HG03060 (cell line): ENCODE data around the gene TLR3.
"Not testable (repeated sequence)": the region's sequence is repeated elsewhere in the genome, so short reads cannot be mapped to it uniquely, and the experiment has no call there.

Experiments used
- ATAC-seq: cut with Tn5 transposase; IDR thresholded peaks from one replicate; pipeline ENCODE4 v1.9.1; 2021; ENCODE audit warnings: low read depth, moderate number of reproducible peaks; ENCODE audit not compliant: unreplicated experiment

The TLR3 gene

GRCh38 chr4:186068581-186069348 lies at the start of gene TLR3:
Gene TLR3, plus strand, starts transcription at chr4:186069156. Its CDS starts 7,464 bp downstream, at chr4:186076620.
- ATAC-seq: no peak

DNA sequence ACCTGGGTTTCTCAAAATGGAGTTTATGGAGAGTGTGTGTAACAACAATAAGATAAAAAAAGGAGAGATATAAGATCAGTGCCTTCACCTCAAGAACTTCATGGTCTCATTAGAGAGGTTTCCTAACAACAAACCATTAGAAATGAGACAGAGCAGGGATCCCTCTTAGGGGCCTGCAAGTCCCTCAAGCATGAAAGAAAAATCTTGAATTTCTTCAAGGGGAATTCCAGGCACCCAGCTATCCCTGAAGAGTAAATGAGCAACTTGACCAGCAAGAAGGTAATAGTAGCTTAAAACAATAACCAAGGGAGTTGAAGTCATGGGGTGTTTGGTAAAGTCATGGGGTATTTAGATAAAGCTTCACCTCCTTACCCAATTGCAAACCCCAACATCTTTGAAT lies 49.7 kb upstream of the TLR3 start:
- ATAC-seq: no peak

DNA sequence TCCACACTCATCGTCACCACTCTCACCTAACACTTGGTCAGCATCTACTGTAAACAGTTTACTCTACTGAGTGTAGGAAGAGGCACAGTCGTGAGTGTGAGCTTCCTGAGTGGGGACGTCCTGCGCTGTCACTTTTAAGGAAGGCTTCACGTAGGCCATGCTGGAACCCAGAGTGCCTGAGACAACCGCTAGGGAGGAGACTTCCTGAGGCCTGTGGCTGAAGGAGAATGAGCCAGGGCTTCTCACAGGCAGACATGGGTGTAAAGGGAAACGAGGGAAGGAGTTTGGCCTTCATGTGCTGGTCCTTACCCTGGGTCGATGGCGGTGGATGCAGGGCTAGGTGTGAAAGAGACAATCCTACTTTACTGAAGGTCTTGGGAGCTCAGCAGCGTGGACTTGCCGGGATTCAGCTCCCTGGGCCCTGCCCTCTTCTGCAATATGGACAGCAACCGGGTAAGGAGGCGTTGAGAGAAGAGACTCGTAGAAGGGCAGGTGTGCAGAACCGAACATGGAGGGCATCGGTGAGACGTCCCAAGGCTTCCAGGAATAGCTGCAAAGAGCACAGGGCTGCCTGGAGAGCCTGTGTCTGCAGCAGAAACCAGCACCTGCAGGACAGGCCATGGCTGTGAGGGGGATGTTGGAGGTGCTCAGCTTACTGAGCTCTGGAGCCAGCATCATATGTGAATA lies 48.7 kb upstream of the TLR3 start:
- ATAC-seq: no peak

DNA sequence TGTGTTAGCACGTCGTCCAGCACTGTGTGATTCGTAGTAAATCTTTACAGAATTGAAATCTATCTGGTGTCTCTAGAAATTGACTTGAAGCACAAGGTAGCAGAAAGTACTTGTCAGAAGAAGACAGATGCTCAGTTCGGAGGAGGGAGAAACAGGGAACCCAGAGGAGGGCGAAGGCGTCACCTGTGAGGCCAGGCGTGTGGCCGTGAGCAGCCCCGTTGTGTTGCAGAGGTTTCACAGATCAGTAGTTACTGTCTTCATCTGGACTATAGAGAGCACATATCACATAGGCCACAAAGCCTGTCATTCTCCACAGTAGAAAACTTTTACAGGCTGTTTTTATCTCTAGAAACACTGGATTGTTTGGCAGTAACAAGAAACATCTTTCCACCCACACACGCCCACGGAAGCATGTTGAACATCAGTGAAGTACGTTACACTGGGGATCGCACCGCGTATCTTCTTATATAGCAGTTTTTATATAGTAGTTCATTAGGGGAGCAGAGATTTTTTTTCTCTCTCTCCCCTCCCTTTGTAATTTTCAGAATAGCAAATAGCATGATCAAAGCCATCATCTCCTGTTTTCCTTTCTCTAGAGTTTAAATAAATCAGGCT lies 48.1 kb upstream of the TLR3 start:
- ATAC-seq: no peak

- ATAC-seq: no peak
These were observed 47.3 kb upstream of the TLR3 start for GRCh38 chr4:186021461-186022167.

GRCh38 chr4:186023975-186024374 lies 45.0 kb upstream of the TLR3 start:
- ATAC-seq: no peak

DNA sequence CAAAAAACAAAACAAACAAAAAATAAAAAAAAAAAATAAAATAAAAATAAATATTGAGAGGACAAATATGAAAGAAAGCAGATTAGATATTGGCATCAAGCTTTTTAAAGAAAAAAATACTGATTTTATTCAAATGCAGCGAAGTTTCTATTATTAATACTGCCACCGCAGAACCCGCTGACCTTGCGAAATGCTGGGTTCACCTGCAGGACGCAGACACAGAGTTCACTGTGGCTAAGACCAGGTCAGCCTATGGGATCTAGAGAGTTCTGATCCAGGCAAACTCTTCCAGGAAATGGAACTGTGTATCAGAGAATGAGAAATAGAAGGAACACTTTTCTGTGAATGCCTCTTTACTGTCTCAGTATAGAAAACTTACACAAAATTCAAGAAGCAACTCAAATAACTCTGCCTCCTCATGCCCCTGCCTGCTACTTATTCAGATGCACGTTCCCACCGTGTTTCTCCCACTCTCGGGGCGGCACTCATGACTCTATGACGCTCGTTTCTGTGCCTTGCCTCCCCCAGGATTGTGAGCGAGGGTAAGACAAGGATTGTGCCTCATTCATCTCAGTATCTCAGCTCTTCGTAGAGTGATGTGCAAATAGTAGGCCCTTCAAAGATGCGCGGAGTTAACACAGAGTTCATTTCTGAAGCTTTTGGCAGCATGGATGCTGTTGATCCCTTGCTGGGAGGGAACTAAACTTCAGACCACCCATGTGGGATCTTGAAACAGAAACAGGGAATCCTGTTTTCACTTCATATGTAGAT lies 44.1 kb upstream of the TLR3 start:
- no peak for ATAC-seq

DNA sequence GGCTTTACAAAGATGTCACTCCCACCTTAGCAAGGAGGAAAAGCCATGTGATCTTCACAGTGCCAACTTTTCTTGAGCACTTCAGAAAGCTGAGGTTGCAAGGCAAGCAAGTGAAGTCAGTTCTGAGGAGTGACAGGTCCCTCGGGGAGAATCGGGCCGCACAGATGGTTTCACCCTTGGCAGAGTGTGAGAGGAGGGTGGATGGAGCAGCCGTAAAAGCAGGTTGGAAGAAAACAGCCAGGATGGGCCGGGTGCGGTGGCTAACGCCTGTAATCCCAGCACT lies 43.6 kb upstream of the TLR3 start:
- ATAC-seq: no peak

GRCh38 chr4:186027405-186027804 lies 41.6 kb upstream of the TLR3 start:
- ATAC-seq: no peak

DNA sequence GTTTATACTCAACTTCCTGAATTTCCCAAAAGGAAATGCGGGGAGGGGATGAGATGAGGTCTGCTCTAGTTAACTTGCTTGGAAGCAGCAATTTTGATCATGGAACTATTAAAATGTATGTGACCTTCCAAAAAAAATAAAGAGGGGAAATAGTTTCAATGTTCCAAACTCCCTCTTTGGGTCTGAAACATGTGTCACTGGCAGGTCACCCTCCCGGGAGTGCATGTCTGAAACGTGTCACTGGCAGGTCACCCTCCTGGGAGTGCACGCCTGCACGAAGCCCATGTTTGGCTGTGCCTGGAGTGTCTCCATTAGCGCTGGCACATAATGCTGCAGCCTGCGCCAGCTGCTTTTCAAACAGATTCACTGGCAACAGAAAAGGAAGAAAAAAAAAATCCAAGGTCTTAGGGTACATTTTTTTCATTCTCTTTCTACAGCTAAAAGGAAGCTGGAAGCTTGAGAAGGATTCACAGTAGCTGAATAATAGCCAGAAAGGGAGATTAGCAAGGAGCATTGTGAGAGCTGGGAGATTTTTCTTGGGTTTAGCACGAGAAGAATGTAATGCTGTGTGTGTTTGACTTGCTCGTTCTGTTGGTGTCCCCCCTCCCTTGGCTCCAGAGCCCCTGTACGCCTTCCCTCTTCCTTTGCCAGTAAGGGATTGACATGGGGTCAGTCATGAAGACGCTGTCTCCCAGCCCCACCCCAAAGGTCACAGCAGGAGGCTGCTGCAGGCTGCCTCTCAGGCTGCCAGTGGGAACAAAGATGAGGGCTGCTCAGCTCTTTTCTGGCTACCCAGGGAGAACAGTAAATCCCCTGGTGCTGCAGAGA lies 39.2 kb upstream of the TLR3 start:
- no peak for ATAC-seq

- no peak for ATAC-seq
These were observed 38.6 kb upstream of the TLR3 start for GRCh38 chr4:186030399-186030775.

- no peak for ATAC-seq
These were observed 38.2 kb upstream of the TLR3 start for GRCh38 chr4:186030795-186031194.

DNA sequence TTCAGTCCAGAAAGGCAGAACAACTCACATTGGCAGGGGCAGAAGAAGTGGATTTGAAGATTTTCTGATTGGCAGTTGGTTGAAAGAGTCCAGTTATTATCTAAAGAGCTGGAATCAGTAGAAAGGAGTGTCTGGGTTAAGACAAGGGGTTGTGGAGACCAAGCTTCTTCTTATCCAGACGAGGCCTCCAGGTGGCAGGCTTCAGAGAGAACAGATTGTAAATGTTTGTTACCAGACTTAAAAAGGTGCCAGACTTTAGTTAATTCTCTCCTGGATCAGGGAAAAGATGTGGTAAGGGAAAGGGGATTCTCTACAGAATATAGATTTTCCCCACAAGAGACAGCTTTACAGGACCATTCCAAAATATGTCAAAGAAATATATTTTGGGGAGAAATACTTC lies 36.7 kb upstream of the TLR3 start:
- ATAC-seq: no peak

DNA sequence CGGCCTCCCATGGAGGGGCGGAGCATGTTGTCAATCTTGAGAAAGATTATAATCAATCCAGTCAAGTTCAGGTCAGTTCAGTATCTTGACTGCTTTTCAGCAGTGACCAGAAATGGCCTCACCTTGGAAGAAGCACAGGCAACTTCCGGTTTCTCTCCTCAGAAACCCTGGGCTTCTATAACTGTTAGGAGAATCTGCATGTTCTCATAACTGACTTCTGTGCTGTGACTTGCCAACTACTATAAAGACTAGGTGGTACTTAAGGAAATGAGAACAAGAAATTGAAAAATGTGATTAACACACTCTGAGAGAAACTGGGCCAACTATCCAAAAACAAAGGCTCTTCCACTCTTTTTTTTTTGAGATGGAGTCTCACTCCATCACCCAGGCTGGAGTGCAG lies 35.9 kb upstream of the TLR3 start:
- ATAC-seq: no peak

GRCh38 chr4:186034613-186035012 lies 34.3 kb upstream of the TLR3 start:
- not testable (repeated sequence) for ATAC-seq

GRCh38 chr4:186036976-186037581 lies 31.9 kb upstream of the TLR3 start:
- no peak for ATAC-seq

- ATAC-seq: no peak
These were observed 31.0 kb upstream of the TLR3 start for GRCh38 chr4:186037692-186038658.

- ATAC-seq: no peak
These were observed 29.3 kb upstream of the TLR3 start for GRCh38 chr4:186039697-186040096.
